GM15510 (cell line): ENCODE results near the gene FCN3.

Experiments used
- POLR2A ChIP-seq: IDR thresholded peaks from 3 replicates; pipeline ENCODE4 v1.6.1; 2011; ENCODE audit warnings: borderline replicate concordance; ENCODE audit not compliant: insufficient read length; ENCODE audit errors: extremely low read depth

Gene FCN3

GRCh38 chr1:27325286-27325685, 49.3 kb downstream of the FCN3 start:
- TF ChIP-seq POLR2A = no peak

GRCh38 chr1:27322569-27323240, 51.9 kb downstream of the FCN3 start:
- TF ChIP-seq POLR2A = no peak

GRCh38 chr1:27321813-27322568, 52.6 kb downstream of the FCN3 start, which contains the start of gene TMEM222:
TSS of gene TMEM222 (plus strand) at chr1:27322163. CDS start at chr1:27322198, 35 bp downstream.
- TF ChIP-seq POLR2A = peak; percentile 84
